PC-3 (cell line): ENCODE data around the gene ST6GALNAC3. TPM values are rescaled to one million over a fixed set of nuclear protein-coding genes. Genes with fewer than 3 reads are reported as not detected.

Experiments used
- ATAC-seq: fragments of 200-7000 bp; cut with Tn5 transposase; 2 replicates; pipeline ENCODE4 v1.9.1; 2020; ENCODE audit warnings: mild to moderate bottlenecking, moderate library complexity
- BruUV-seq: library from RNA; stranded (reverse); fragments of 400-500 nt; replicated peaks from 2 replicates; lab custom pipeline; 2021; lab: Mats Ljungman, UMichigan
- CTCF ChIA-PET: fragments of 300-600 bp; sonication (Branson Sonifier 250); formaldehyde crosslinking; loops from one replicate; lab custom pipeline; 2022; ENCODE audit warnings: antibody characterized with exemption; lab: Charles Lee
- POLR2A ChIA-PET: fragments of 300-600 bp; sonication (Branson Sonifier 250); formaldehyde crosslinking; loops from one replicate; lab custom pipeline; 2022; ENCODE audit warnings: antibody characterized with exemption; ENCODE audit not compliant: unreplicated experiment; lab: Charles Lee
- DNase-seq: peaks from one replicate; pipeline ENCODE4 v3.0.0-alpha.2; 2015
- H2AFZ ChIP-seq: fragments of 300-600 bp; sonication (generic); 2 replicates; pipeline ENCODE4 v1.6.0; 2016; ENCODE audit warnings: antibody characterized with exemption, low read length
- H3F3A ChIP-seq: fragments of 300-600 bp; sonication (generic); one replicate; pipeline ENCODE4 v1.6.0; 2017; ENCODE audit warnings: antibody characterized with exemption, low read length, control low read depth, mild to moderate bottlenecking; ENCODE audit not compliant: unreplicated experiment
- H3K27ac ChIP-seq: fragments of 300-600 bp; sonication (generic); 2 replicates; pipeline ENCODE4 v1.5.1; 2016; ENCODE audit warnings: mild to moderate bottlenecking, low read length
- H3K27me3 ChIP-seq: fragments of 300-600 bp; sonication (generic); 2 replicates; pipeline ENCODE4 v1.6.1; 2016; ENCODE audit warnings: low read length, mixed read lengths
- H3K36me3 ChIP-seq: fragments of 300-600 bp; sonication (generic); 2 replicates; pipeline ENCODE4 v1.6.1; 2016; ENCODE audit warnings: low read depth, mixed run types, low read length, mixed read lengths
- H3K4me1 ChIP-seq: fragments of 300-600 bp; sonication (generic); 2 replicates; pipeline ENCODE4 v1.5.1; 2016; ENCODE audit warnings: low read length; ENCODE audit not compliant: insufficient read depth
- H3K4me2 ChIP-seq: fragments of 300-600 bp; sonication (generic); 2 replicates; pipeline ENCODE4 v1.6.0; 2016; ENCODE audit warnings: low read length
- H3K4me3 ChIP-seq: fragments of 300-600 bp; sonication (generic); 2 replicates; pipeline ENCODE4 v1.5.1; 2016; ENCODE audit warnings: mild to moderate bottlenecking, low read length, mixed read lengths
- H3K79me2 ChIP-seq: fragments of 300-600 bp; sonication (generic); 2 replicates; pipeline ENCODE4 v1.6.1; 2017; ENCODE audit warnings: low read length, mixed read lengths
- H3K9ac ChIP-seq: fragments of 300-600 bp; sonication (generic); 2 replicates; pipeline ENCODE4 v1.6.0; 2016; ENCODE audit warnings: mild to moderate bottlenecking, low read length
- H3K9me2 ChIP-seq: fragments of 300-600 bp; sonication (generic); replicated peaks from 2 replicates; pipeline ENCODE4 v1.6.1; 2016; ENCODE audit warnings: mixed run types, low read length, mixed read lengths
- H3K9me3 ChIP-seq: fragments of 300-600 bp; sonication (generic); 2 replicates; pipeline ENCODE4 v1.6.1; 2016; ENCODE audit warnings: low read length, mixed read lengths
- H4K20me1 ChIP-seq: fragments of 300-600 bp; sonication (generic); 2 replicates; pipeline ENCODE4 v1.6.1; 2016; ENCODE audit warnings: low read length, mixed read lengths
- CTCF ChIP-seq: fragments of 300-600 bp; sonication (generic); conservative IDR thresholded peaks from 2 replicates; pipeline ENCODE4 v1.5.1; 2017; ENCODE audit warnings: antibody characterized with exemption, low read depth, mild to moderate bottlenecking, low read length
- EZH2 ChIP-seq: fragments of 300-600 bp; sonication (generic); IDR thresholded peaks from one replicate; pipeline ENCODE4 v1.6.1; 2017; ENCODE audit warnings: antibody characterized with exemption, mild to moderate bottlenecking, low read length; ENCODE audit not compliant: unreplicated experiment
- EZH2phosphoT487 ChIP-seq: fragments of 300-600 bp; sonication (generic); IDR thresholded peaks from 2 replicates; pipeline ENCODE4 v1.6.1; 2018; ENCODE audit warnings: mild to moderate bottlenecking, antibody characterized with exemption, low read length, borderline replicate concordance
- intact Hi-C: fragments of 100-400 bp; cut with micrococcal nuclease; formaldehyde crosslinking; loops from 2 replicates; pipeline ENCODE4 v1.9.0; 2023
- total RNA-seq: library from RNA; depleted of rRNA; stranded (reverse); fragments of >200 nt; gene quantifications from 2 replicates; pipeline ENCODE4 v1.2.3, GENCODE V29; 2014

Gene ST6GALNAC3
- total RNA-seq, 1 experiment from 2014 or later, result not detected

- Histone ChIP-seq H3K27ac (peak overlapping the region; percentile 24; the same call in 1 of the 2 replicates), H3K4me3 (no peak overlapping the region), H3K36me3 (no peaks in the 10 kb centered on the region), H3K9ac (no peak overlapping the region), H4K20me1 (no peaks in the 10 kb centered on the region), H3K4me2 (peak overlapping the region; percentile 34), H3K9me3 (no peaks in the 10 kb centered on the region), H3K9me2 (no peaks in the 10 kb centered on the region), H3K27me3 (no peaks in the 10 kb centered on the region), H3K4me1 (peaks cover 27% of the 10 kb centered on the region; the same call in 1 of the 2 replicates), H3K79me2 (no peaks in the 10 kb centered on the region), H3F3A (no peaks in the 10 kb centered on the region), H2AFZ (no peak overlapping the region)
- DNase-seq (peak; percentile 55), ATAC-seq (peak; percentile 53; the same call in 1 of the 2 replicates)
- TF ChIP-seq EZH2phosphoT487, result no peak
- no peak for TF ChIP-seq EZH2
- no peak for TF ChIP-seq CTCF
- ChIA-PET CTCF (no interaction called here), POLR2A (no interaction called here)
- intact Hi-C loops, result no loop called here
- no TSS peak for BruUV-seq
Measured at GRCh38 chr1:76068953-76069561, 5.5 kb upstream of the ST6GALNAC3 start.

GRCh38 chr1:76070538-76070937 is 4.0 kb upstream of the ST6GALNAC3 start:
- ChIA-PET POLR2A (no interaction called here), CTCF (no interaction called here)
- Histone ChIP-seq H3K79me2 (no peaks in the 10 kb centered on the region), H2AFZ (no peak overlapping the region), H4K20me1 (no peaks in the 10 kb centered on the region), H3K9ac (no peak overlapping the region), H3K36me3 (no peaks in the 10 kb centered on the region), H3K9me3 (no peaks in the 10 kb centered on the region), H3K4me1 (peaks cover 27% of the 10 kb centered on the region; the same call in 1 of the 2 replicates), H3K4me2 (no peak overlapping the region), H3F3A (no peaks in the 10 kb centered on the region), H3K4me3 (no peak overlapping the region), H3K27ac (no peak overlapping the region), H3K27me3 (no peaks in the 10 kb centered on the region), H3K9me2 (no peaks in the 10 kb centered on the region)
- ATAC-seq, result no peak
- intact Hi-C loops, result no loop called here
- no TSS peak for BruUV-seq
- DNase-seq, result peak; percentile 38
- TF ChIP-seq EZH2 (no peak), EZH2phosphoT487 (no peak), CTCF (no peak)

GRCh38 chr1:76073481-76073880 is 1.1 kb upstream of the ST6GALNAC3 start:
- intact Hi-C loops, result no loop called here
- no peak overlapping the region for H2AFZ ChIP-seq

More at GRCh38 chr1:76073481-76073880, 1.1 kb upstream of the ST6GALNAC3 start:
- ChIA-PET CTCF (no interaction called here), POLR2A (no interaction called here)
- Histone ChIP-seq H3F3A (no peaks in the 10 kb centered on the region), H4K20me1 (no peaks in the 10 kb centered on the region), H3K4me3 (no peak overlapping the region), H3K9ac (no peak overlapping the region), H3K27ac (no peak overlapping the region), H3K36me3 (no peaks in the 10 kb centered on the region), H3K79me2 (no peaks in the 10 kb centered on the region), H3K27me3 (no peaks in the 10 kb centered on the region), H3K9me3 (no peaks in the 10 kb centered on the region), H3K4me2 (no peak overlapping the region), H3K9me2 (no peaks in the 10 kb centered on the region), H3K4me1 (peaks cover 17% of the 10 kb centered on the region; the same call in 1 of the 2 replicates)
- no peak for ATAC-seq
- BruUV-seq, result no TSS peak
- TF ChIP-seq EZH2phosphoT487 (no peak), EZH2 (no peak), CTCF (no peak)
- DNase-seq, result no peak
